ENCODE data around the gene TCEAL4. TPM values are rescaled to one million over a fixed set of nuclear protein-coding genes. Genes with fewer than 3 reads are reported as not detected.
A peak's percentile ranks its signal among the peaks of the same experiment; 100 is the strongest.
"Not testable (repeated sequence)": the region's sequence is repeated elsewhere in the genome, so short reads cannot be mapped to it uniquely, and the experiment has no call there.

TCEAL4 gene
- total RNA-seq, 1 donor = 45.6 TPM

DNA sequence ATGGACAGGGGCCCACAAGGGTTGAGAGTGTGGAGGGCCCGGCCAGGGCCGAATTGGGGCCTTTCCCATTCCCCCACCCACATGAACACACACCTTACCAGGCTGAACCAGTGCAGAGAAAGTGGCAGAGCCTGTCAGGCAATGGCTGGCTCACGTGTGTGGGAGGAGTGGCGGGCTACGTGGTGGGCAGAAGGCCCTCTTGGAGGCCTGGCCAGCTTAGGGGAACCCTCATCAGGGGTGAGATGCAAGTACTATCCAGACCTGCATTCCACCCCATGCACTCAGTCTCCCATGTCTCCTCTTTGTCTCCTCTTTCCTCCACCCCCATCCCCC, 965 bp downstream of the TCEAL4 start:
- Histone ChIP-seq H2AFZ (ENCODE audit: low read length) (peak overlapping the region; percentile 93), H3K36me3 (ENCODE audit: insufficient read depth, low read length) (peaks cover 15% of the 10 kb centered on the region), H3K4me3 (ENCODE audit: insufficient read depth, low read length) (peak overlapping the region; percentile 82), H3K27ac (ENCODE audit: low read depth, low read length) (peak overlapping the region; percentile 58), H3K9me3 (ENCODE audit: low read depth, low read length) (no peaks in the 10 kb centered on the region), H3K4me2 (ENCODE audit: insufficient read depth, low read length) (peak overlapping the region; percentile 79), H3K4me1 (ENCODE audit: insufficient read depth, low read length) (peaks cover 3% of the 10 kb centered on the region), H3K27me3 (ENCODE audit: insufficient read depth, low read length) (no peaks in the 10 kb centered on the region), H3K79me2 (ENCODE audit: insufficient read depth, low read length) (peaks cover 26% of the 10 kb centered on the region), H4K20me1 (ENCODE audit: insufficient read depth, low read length) (peaks cover 3% of the 10 kb centered on the region)
- TF ChIP-seq, protein P1, sequence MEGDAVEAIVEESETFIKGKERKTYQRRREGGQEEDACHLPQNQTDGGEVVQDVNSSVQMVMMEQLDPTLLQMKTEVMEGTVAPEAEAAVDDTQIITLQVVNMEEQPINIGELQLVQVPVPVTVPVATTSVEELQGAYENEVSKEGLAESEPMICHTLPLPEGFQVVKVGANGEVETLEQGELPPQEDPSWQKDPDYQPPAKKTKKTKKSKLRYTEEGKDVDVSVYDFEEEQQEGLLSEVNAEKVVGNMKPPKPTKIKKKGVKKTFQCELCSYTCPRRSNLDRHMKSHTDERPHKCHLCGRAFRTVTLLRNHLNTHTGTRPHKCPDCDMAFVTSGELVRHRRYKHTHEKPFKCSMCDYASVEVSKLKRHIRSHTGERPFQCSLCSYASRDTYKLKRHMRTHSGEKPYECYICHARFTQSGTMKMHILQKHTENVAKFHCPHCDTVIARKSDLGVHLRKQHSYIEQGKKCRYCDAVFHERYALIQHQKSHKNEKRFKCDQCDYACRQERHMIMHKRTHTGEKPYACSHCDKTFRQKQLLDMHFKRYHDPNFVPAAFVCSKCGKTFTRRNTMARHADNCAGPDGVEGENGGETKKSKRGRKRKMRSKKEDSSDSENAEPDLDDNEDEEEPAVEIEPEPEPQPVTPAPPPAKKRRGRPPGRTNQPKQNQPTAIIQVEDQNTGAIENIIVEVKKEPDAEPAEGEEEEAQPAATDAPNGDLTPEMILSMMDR (IDR thresholded peaks at IDR 0.05; ENCODE audit: extremely low read depth, low read depth, low read length) = no peak
- DNase-seq (ENCODE audit: insufficient read length, low spot score, missing footprints) = no peak

DNA sequence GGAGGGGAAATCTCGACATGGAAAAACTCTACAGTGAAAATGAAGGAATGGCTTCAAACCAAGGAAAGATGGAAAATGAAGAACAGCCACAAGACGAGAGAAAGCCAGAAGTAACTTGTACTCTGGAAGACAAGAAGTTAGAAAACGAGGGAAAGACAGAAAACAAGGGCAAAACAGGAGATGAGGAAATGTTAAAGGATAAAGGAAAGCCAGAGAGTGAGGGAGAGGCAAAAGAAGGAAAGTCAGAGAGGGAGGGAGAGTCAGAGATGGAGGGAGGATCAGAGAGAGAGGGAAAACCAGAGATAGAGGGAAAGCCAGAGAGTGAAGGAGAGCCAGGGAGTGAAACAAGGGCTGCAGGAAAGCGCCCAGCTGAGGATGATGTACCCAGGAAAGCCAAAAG, 1.3 kb downstream of the TCEAL4 start:
- TF ChIP-seq, protein P1 (IDR thresholded peaks at IDR 0.05; ENCODE audit: extremely low read depth, low read depth, low read length) = no peak
- Histone ChIP-seq H3K4me2 (ENCODE audit: insufficient read depth, low read length) (peak overlapping the region; percentile 79), H3K79me2 (ENCODE audit: insufficient read depth, low read length) (peaks cover 26% of the 10 kb centered on the region), H4K20me1 (ENCODE audit: insufficient read depth, low read length) (peaks cover 3% of the 10 kb centered on the region), H3K27me3 (ENCODE audit: insufficient read depth, low read length) (no peaks in the 10 kb centered on the region), H3K27ac (ENCODE audit: low read depth, low read length) (peak overlapping the region; percentile 58), H3K36me3 (ENCODE audit: insufficient read depth, low read length) (peaks cover 15% of the 10 kb centered on the region), H2AFZ (ENCODE audit: low read length) (peak overlapping the region; percentile 15), H3K9me3 (ENCODE audit: low read depth, low read length) (no peaks in the 10 kb centered on the region), H3K4me1 (ENCODE audit: insufficient read depth, low read length) (peaks cover 3% of the 10 kb centered on the region), H3K4me3 (ENCODE audit: insufficient read depth, low read length) (peak overlapping the region; percentile 82)
- no peak for DNase-seq (ENCODE audit: insufficient read length, low spot score, missing footprints)

DNA sequence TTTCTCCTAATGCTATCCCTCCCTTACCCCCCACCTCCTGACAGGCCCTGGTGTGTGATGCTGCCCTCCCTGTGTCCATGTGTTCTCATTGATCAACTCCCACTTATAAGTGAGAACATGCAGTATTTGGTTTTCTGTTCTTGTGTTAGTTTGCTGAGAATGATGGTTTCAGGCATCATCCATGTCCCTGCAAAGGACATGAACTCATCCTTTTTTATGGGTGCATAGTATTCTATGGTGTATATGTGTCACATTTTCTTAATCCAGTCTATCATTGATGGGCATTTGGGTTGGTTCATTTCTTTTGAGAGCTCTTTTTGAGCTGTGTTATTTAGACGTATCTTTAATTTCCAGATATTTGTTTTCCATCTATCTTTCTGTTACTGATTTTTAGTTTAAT, 7.0 kb downstream of the TCEAL4 start:
- H3K36me3 ChIP-seq (ENCODE audit: insufficient read depth, low read length); H3K4me1 ChIP-seq (ENCODE audit: insufficient read depth, low read length); DNase-seq (ENCODE audit: insufficient read length, low spot score, missing footprints); H3K27me3 ChIP-seq (ENCODE audit: insufficient read depth, low read length); H3K4me3 ChIP-seq (ENCODE audit: insufficient read depth, low read length); H3K4me2 ChIP-seq (ENCODE audit: insufficient read depth, low read length); H2AFZ ChIP-seq (ENCODE audit: low read length); H3K27ac ChIP-seq (ENCODE audit: low read depth, low read length); H4K20me1 ChIP-seq (ENCODE audit: insufficient read depth, low read length); H3K9me3 ChIP-seq (ENCODE audit: low read depth, low read length); H3K79me2 ChIP-seq (ENCODE audit: insufficient read depth, low read length): not testable (repeated sequence)

DNA sequence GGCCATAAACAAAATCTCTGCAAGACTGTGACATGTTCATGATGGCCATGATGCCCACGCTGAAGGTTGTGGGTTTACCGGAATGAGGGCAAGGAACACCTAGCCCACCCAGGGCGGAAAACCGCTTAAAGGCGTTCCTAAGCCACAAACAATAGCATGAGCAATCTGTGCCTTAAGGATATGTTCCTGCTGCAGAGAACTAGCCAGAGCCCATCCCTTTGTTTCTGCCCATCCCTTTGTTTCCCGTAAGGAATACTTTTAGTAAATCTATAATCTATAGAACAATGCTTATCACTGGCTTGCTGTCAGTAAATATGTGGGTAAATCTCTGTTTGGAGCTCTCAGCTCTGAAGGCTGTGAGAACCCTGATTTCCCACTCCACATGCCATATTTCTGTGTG, 9.9 kb downstream of the TCEAL4 start:
- not testable (repeated sequence) for H4K20me1 ChIP-seq (ENCODE audit: insufficient read depth, low read length); H3K27ac ChIP-seq (ENCODE audit: low read depth, low read length); DNase-seq (ENCODE audit: insufficient read length, low spot score, missing footprints); H3K9me3 ChIP-seq (ENCODE audit: low read depth, low read length); H3K36me3 ChIP-seq (ENCODE audit: insufficient read depth, low read length); H3K4me3 ChIP-seq (ENCODE audit: insufficient read depth, low read length); H2AFZ ChIP-seq (ENCODE audit: low read length); H3K27me3 ChIP-seq (ENCODE audit: insufficient read depth, low read length); H3K4me2 ChIP-seq (ENCODE audit: insufficient read depth, low read length); H3K79me2 ChIP-seq (ENCODE audit: insufficient read depth, low read length); H3K4me1 ChIP-seq (ENCODE audit: insufficient read depth, low read length)

DNA sequence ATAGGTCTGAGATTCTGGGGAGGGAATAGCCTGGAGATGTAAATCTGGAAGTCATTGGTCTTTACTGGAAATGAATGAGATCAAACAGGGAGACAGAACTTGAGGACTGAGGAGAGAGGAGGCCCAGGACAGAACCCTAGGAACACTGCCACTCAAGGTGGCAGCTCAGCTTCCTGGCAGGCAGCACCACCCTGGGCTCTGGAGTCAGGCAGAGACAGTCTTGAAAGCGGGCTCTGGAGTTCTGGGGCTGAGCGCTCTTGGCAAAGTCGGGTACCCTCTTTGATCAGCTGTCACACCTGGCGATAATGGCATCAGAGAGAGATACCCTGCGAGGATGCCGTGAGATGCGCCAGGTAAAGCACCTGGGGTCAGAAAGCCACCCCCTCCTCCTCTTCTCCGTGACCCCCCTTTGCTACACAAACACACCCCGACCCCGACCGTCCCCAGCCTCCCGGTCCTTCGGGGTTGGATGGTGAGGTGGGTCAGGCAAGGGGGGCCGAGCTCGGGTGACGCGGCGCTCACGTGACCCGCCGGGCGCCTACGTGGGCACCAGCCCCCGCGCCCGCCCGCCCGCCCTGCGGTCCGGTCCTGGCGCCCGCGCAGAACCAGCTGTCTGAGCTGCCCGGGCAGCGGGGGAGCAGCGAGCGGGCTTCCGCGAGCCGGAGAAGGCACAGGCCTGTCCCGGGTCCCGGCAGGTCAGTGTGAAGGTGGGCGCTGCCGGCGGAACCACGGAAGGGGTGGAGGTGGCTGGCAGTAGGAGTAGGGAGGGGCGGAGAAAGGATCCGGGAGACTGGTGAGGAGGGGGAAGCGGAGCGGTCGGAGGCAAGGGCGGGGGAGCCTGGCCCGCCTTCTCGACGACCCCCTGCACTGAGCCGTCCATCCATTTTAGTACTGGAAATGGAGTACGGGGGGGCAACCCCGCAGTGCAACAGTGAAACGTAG, 22.3 kb downstream of the TCEAL4 start, which contains the start of gene TCEAL3:
Gene TCEAL3 (plus strand): TSS at position 600 of the 942 bp plus-strand sequence. CDS start 1,102 bp downstream, outside the sequence.
- Histone ChIP-seq H3K9me3 (ENCODE audit: low read depth, low read length) (no peaks in the 10 kb centered on the region), H4K20me1 (ENCODE audit: insufficient read depth, low read length) (no peaks in the 10 kb centered on the region), H3K4me3 (ENCODE audit: insufficient read depth, low read length) (peak within 1 kb of the TSS; percentile 83), H3K27ac (ENCODE audit: low read depth, low read length) (peak within 1 kb of the TSS; percentile 76), H2AFZ (ENCODE audit: low read length) (peak within 1 kb of the TSS; percentile 57), H3K36me3 (ENCODE audit: insufficient read depth, low read length) (peaks cover 8% of the 10 kb centered on the region), H3K79me2 (ENCODE audit: insufficient read depth, low read length) (peaks cover 14% of the 10 kb centered on the region), H3K4me2 (ENCODE audit: insufficient read depth, low read length) (peak within 1 kb of the TSS; percentile 84), H3K4me1 (ENCODE audit: insufficient read depth, low read length) (no peaks in the 10 kb centered on the region), H3K27me3 (ENCODE audit: insufficient read depth, low read length) (peaks cover 8% of the 10 kb centered on the region)
- TF ChIP-seq, protein P1 (IDR thresholded peaks at IDR 0.05; ENCODE audit: extremely low read depth, low read depth, low read length) = no peak
- peak; percentile 76 for DNase-seq (ENCODE audit: insufficient read length, low spot score, missing footprints)
